GM21737 (cell line): ENCODE data around the gene RASGRF1.

ENCODE experiments used
- ATAC-seq: cut with Tn5 transposase; IDR thresholded peaks from one replicate; pipeline ENCODE4 v1.9.1; 2021; ENCODE audit warnings: mild to moderate bottlenecking, moderate library complexity; ENCODE audit not compliant: unreplicated experiment

Gene RASGRF1

DNA sequence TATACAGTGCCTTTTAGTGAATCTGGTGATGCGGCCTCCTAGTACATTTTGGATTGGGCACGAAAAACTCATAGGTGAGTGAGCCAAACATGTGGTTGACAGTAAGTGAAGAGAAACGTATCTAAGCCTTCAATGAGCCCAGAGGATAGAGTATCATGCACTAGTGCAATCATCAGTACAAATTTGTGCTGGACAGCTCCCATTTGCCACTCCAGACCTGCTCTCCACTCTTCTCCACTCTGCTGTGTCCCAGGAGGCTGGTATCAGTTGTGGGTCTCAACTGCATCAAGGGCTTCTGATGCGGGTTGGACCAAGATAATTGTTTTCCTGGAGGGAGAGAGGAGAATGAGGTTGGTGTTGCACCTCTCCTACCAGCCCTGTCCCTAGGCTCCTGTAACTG lies 9.1 kb upstream of the RASGRF1 start:
- no peak for ATAC-seq

DNA sequence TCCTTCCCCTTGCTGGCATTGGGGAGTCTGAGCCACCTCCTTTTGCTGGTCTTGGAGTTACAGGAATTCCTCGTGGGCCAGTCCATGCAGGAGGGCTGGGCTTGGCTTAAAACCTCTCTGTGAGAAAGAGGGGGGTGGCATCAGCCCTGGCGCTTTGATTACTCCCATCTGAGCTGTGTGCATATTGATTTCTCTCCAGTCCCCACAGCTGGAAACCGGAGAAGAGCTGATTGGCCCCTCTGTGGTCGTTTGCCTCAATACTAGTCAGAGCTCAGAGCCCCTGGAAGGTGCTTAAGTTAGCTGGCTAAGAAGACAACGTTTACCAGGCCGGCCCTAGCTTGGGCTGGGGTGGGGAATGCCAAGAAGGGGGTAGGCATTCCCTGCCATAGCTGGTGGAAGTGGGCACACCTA lies 4.0 kb upstream of the RASGRF1 start:
- ATAC-seq: no peak

DNA sequence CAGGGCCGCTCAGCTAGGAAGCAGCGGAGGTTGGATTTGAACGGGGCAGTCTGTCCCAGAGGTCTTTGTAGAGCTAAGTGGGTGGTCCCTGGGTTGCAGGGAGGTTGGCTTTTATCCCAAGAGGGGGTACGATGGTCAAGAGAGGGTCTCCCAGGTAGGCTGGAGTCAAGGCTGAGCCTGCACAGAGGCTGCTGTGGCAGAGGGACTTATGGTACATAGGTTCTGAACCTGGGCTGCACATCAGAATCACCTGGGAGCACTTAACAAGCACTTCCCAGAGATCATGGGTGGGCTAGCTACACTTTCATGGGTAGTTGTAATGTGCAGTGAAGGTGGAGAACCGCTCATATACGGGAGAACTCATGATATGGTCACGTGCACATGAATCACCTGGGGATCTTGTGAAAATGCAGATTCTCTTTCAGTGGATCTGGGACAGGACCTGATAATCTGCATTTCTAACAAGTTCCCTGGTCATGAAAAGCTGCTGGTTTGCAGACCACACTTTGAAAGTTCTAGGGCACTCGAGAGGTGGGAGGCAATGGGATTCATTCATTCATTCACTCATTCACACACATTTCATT lies 2.9 kb upstream of the RASGRF1 start:
- ATAC-seq: no peak

DNA sequence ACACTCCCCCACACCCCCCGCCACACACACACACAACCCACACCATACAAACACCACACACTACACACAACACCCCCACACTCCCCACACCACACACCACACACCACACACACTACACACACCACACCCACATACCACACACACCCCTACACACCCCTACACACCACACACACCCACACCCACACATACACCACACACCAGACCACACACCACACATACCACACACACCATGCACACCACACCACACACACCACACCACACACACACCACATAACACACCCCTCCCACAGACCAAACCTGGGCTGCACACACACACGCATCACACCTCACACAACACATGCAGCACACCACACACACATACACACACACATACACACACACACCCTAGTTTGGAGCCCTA lies 1.8 kb upstream of the RASGRF1 start:
- no peak for ATAC-seq

DNA sequence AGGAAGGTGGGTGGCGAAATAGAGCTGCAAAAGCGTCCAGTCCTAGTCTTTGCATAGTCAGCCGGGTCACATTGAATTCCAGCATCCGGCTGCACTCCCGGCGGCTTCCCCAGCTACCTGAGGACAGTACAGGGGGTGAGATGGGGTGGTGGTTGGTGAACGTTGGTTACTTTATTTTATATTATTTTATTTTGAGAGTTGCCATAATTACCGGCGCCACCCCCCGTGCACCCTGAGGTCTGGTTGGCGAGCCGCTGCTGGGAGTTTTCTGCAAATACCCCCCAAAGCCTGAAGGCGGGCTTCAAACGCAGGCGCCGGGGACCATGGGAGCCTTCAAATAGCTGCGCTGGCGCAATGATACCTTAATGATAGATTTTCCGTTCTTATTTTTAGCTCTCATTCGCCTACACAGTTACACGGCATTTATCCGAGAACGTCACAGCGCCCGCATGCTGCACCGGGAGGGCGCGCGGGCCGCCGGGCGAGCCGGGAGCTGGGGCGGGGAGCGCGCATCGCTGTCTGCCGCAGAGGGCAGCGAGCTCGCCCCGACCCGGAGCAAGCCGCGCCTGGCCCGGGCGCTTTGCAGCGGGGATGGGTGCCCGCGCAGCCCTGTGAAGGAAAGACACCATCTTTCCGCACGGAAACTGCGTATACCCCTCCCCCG lies 756 bp upstream of the RASGRF1 start:
- no peak for ATAC-seq

DNA sequence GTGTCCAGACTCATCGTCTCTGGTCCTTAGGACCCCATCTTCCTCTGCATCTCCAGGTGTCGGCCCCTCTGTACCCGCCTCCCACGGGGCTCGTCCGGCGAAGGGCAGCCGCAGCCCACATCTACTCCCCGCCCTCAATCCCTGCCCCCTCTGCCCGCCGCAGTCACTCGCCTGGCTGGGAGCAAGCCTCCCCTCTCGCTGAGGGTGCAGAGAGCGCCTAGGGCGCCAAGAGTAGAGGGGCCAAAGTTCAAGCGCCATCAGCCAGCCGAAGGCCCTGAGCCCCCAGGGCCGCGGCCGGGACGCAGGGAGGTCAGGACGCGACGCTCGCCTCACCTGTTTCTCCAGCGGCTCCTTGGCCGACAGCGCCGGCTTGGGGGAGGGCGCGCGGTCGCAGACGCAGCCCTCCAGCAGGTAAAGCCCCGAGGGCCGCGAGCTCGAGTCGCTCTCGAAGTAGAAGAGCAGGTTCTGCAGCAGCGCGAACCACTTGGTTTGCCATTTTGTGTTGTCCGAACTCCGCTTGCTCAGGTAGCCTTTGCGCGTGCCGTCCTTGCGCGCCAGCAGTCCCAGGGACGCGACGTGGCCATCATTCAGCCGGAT lies 592 bp downstream of the RASGRF1 start:
- ATAC-seq: no peak

DNA sequence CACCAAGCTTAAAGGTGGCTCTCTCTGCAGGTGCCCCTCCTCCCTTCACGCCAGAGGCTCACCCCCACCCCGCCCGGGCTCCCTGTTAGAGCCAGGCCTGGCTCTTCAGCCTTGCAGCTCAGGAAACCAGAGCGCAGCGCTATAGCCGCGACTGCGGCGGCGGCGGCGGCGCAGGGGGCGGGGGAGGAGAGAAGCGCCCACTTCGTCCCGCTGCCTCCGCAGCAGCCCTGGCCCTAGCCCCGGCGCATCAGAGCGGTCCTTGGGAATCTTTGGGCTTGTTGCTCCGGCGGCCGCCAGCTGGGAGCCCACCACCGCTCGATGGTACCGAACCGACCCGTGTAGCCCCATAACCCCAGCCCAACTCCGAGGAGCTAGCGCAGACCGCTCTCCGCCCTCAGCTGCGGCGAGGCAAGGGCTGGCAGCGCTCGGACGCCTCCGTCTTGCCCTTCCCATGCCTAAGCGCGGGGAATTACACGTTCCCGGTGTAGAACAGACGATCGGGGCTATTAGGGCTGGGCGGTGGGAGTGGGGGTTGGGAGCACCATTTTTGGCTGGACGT lies 1.2 kb downstream of the RASGRF1 start:
- no peak for ATAC-seq

DNA sequence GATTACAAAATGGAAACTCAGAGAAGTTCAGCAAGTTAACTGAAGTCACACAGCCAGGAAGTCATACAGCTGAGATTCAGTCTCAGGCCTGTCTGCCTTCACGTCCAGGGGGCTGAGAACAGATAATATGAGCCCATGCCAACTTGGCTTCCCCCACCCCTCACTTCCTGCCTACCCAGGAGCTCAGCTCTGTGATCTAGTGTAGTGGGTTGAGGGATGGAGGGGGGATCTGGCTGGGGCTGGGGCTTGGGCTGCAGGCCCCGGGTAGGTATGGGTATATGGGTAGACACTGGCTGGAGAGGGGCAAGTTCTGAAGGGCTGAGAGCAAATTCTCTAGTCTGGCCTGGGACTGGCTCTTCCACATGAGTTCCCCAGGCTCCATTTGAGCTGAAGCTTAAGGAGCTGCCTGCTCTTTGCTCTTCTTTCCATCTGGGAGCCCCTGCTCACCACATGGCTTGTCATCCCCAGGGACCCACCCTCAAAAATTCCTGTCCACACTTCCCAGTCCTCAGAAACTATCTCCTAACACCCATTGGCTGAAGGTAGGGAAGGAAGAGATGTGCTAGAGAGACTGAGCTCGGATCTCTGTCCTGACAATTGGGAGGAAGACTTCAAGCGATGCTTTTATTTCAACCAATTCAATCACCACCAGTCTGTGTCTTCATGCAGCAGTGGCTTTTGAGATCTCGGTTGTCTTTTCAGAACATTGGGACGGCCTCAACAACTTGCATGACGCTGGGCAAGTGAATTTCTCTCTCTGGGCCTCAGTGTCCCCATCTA lies 2.0 kb downstream of the RASGRF1 start:
- ATAC-seq: no peak

DNA sequence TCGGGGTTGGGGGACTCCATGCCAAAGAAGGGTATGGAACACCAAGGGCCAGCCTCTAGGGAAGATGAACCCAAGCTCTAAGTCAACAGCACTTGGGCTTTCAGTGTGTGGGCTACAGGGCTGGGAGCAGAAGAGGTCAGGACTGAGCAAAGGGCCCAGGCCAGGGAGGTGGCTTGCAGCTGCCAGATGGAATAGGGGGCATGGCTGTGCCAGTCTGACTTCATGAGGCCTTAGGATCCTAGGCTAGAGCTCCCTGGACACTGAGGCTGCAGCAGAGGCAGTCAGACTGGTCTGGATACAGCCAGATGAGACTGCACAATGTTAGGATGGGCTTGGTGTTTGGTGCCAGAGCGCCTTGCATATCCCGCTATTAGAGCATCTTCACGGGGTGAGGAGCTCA lies 3.8 kb downstream of the RASGRF1 start:
- ATAC-seq: no peak

DNA sequence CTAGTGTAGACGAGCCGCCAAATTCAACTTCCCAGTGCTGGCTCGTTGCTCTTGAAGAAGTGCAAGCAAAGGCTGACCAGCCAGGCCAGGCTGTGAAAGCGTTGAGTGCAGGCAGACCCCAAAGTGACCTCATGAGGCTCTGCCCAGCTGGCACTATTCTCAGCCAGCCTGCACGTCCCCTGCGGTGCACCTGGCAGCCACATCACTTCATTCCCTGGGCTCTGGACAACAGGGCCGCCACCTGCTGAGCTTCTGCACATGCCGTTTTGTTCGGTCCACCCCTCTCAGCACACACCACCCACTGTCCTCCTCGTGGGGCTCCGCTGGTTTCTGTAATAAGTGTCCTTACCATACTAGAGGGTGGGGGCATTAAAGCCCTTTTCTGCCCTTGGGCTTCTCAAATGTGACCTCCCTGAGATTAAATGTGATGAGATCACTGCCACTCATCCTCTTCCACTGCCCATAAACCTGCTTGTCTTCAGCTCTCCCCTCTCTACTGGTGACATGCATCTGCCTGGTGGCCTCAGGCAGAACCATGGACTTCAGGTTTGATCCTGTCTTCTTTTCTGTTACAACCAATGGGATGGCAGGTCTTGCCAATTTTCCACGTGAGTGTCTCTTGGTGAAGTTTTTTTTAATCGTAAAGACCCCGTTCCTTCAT lies 6.1 kb downstream of the RASGRF1 start:
- no peak for ATAC-seq

DNA sequence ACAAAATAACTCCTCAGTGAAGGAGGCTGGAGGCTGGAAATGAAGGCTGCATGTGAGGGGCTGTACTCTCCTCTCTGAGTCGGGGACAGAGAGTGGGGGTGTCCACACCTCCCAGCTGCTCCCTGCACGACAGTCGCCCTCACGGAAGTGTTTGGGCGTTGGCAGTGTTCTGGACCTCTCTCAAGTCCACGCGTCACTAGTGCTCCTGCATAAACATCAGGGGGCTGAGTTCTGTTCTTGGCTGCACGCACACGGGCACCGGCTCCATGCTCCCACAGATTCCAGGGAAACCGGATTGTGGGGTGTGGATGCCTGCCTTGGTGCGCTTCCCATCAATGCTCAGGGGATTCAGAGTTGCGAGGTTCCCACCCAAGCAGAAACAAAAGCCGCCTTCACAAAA lies 7.4 kb downstream of the RASGRF1 start:
- ATAC-seq: no peak

DNA sequence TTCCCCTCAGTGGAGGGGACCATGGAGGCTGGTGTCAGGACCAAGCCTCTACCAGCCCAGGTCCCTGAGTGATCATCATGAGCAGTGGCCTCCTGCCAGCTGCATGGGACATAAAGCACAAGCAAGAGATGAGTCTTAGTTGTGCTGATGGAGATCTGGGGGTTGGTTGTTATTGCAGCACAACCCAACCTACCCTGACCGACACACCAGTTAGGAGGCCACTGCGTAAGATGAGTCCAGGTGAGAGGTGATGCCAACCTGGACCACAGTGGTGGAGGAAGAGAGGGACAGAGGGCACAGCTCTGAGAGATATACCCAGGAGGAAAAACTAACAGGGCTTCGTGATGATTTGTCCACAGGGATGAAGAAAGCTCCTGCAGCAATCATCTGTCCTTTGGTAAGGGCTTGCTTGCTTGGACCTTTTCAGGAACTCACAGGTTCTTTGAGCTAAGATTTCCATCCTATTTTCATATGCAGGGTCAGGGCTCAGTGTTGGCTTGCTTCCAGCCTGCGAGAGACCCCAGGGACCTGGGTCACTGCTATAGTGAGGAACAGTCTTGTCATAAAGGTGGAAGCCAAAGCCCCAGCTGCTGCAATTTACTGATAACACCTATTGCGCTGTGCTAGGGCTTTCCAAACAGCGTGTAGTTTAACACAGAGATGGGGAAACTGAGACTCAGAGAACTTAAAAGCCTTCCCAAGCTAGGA lies 8.1 kb downstream of the RASGRF1 start:
- no peak for ATAC-seq

DNA sequence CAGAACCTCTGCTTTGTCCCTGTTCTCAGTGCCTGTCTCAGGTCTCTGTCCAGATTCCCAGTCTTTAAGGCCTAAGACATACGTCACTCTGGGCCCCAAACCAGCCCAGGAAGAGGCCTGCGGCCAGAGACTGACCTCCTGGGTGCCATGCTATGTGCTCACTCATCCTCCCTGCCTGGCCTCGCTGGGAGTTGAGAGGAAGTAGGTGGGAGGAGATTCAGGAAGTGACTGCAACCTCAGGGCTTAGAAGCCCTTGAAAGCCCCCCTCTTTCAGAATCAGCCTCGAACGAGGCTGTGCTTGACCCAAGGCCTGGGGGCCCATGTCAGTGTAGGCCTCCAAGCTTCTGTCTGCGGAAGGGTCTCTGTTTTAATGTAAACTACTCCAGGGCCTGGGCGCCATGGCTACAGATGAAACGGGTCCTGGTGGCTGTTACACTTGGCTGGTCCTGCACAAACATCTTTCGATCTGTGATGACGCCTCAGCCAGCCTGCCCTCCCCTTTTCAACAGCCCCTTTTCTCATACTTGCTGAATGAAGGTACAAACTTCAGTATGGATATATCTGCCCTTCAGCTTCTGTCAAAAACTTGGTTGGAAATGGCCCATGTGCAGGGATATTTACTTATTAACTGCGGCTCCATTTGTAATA lies 11.7 kb downstream of the RASGRF1 start:
- ATAC-seq: no peak

DNA sequence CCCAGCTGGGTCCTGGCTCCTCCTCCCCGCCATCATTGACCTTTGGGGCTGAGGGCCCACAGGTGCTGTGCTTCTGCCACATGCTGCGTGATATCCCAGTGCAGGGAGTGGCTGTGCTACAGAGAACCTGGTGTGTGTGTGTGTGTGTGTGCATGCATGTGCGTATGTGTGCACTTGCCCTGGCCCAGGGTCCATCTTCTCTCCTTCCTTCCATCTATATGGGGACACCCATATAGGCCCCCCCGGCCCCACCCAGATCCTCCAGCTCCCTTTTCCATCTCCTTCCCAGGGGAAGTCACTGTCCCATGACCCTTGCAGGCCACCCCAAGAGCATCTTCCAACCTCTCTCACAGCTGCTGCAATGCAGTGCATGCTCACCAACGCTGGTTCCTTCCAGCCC lies 12.6 kb downstream of the RASGRF1 start:
- ATAC-seq: no peak

DNA sequence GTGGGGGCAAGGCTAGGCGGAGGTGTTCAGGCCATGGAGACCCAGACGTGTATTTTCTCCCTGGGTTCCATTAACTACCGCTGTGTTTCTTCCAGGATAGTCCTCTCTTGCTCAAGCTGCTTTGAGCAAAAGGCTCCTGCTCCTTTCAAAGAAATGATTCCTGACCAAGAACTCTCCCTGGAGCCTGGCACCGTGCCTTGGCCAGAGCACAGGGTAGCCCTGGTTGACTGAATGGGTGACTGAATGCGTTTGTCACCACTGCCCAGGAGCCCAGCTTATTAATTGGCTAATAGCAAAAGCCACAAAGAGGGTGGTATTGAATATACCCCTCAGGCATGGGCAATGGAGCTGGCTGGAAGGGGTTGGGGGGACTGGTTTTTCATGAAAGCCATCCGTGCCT lies 13.9 kb downstream of the RASGRF1 start:
- ATAC-seq: no peak

DNA sequence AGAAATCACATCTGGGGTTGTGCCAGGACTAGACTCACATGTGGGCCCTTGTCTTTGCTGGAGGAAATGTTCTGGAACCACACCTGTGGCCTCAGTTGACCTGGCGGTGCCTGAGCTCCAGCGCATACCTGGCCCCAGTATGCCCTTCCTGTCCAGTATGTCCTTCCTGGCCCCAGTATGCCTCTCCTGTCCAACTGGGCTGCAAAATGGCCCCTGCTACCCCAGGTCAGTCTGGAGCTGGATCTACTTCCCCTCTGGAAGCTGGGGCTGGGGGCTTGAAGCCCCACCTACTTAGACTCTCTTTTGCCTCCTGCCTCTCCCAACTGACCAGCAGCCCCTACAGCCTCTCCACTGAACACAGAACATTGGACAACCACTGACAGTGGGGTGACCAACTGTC lies 15.3 kb downstream of the RASGRF1 start:
- no peak for ATAC-seq

DNA sequence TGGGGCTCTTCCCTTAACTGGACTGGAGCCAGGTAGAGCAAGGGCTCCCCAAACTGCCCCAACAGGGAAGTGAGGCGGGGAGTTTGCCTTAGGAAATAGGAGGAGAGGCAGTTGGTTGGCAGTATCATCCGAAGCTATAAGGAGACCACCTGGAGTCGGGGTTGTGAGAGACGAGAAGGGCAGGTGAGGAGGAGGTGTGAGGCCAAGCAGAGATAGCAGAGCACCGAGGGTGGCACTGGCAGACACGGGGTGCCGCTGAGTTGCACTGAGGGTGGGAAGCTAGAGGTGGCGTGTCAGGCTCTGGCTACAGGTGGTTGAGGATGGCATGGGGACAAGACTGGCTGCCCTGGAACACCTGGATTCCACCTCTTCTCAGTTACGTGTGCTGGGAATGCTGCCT lies 17.2 kb downstream of the RASGRF1 start:
- no peak for ATAC-seq

DNA sequence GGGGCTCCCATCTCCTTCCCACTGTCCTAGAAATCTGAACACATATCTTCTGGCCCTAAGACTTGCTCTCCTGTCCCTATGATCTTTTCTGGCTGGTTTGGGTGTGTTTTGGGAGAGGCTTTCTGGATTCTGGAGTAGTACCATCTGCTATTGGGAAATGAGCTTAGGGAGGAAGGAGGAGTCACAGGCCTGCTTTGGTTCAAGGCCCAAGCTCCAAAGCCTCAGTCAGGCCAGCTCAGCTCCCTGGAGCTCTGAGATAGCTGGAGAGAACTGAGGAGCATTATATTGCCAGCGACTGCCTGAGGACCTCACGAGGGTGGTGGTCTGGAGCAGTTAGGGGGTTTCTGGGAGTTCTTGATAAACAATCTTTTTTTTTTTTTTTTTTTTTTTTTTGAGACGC lies 18.7 kb downstream of the RASGRF1 start:
- no peak for ATAC-seq

DNA sequence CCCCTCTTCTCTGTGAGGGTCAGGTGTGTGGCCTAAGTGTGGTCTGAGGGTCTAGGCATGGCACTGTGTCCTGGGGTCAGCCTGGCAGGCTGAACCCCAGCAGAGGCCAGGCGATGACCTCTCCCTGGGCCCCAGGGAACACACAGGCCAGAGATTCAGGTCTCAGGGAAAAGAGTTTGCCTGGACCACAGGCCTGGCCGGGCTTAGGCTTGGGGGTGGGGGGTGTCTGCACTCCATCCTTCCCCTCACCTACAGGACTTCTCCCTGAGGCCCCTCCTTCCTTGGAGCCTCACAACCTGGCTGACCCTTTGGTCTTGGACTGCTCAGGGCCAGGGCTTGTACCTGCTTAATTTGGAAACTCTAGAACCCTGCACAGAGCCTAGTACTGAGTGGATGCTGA lies 21.8 kb downstream of the RASGRF1 start:
- ATAC-seq: no peak

DNA sequence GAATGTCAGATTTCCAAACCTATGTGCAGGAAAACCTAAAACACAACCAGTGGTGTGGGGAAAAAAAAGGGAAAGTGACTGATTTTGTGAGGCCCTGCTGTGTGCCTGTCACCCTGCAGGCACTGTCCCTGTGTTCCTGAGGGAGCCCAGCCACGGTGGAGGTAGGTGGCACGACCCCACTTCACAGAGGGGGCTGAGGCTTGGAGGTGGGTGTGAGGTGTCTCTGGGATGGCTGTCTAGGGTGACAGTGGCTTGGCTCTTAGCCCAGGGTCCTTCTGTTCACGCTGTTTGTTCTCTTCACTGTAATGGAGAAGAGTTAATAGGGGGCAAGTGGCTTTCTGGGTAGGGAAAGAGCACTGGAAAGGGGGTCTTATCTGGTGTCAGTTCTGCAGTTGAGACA lies 22.6 kb downstream of the RASGRF1 start:
- ATAC-seq: no peak
